Epithelial cell of prostate (primary cell): ENCODE results near the gene ACTG2.
"Not testable (repeated sequence)": the region's sequence is repeated elsewhere in the genome, so short reads cannot be mapped to it uniquely, and the experiment has no call there.

Experiments used
- DNase-seq: peaks from one replicate; pipeline ENCODE4 v3.0.0-alpha.2; 2011; ENCODE audit warnings: low read depth, low spot score
- H3K27ac ChIP-seq: fragments of 450-650 bp; 2 replicates; pipeline ENCODE4 v1.5.1; 2017; ENCODE audit warnings: mild to moderate bottlenecking

ACTG2 gene

GRCh38 chr2:73931531-73932500 is 39.0 kb downstream of the ACTG2 start:
- DNase-seq = no peak
- peak overlapping the region; percentile 94 for H3K27ac ChIP-seq

GRCh38 chr2:73933194-73933593 is 40.4 kb downstream of the ACTG2 start:
- DNase-seq = no peak
- H3K27ac ChIP-seq = no peak overlapping the region

GRCh38 chr2:73935641-73936040 is 42.8 kb downstream of the ACTG2 start:
- H3K27ac ChIP-seq = peak overlapping the region; percentile 5
- DNase-seq = no peak

GRCh38 chr2:73937103-73937885 is 44.5 kb downstream of the ACTG2 start:
- H3K27ac ChIP-seq = peak overlapping the region; percentile 86
- no peak for DNase-seq

GRCh38 chr2:73937899-73938298 is 45.1 kb downstream of the ACTG2 start:
- H3K27ac ChIP-seq = peak overlapping the region; percentile 86
- no peak for DNase-seq

- H3K27ac ChIP-seq = peak overlapping the region; percentile 86
- no peak for DNase-seq
These were observed 46.0 kb downstream of the ACTG2 start for GRCh38 chr2:73938718-73939352.

- peak overlapping the region; percentile 86 for H3K27ac ChIP-seq
- DNase-seq = peak; percentile 90
These were observed 46.6 kb downstream of the ACTG2 start for GRCh38 chr2:73939419-73939818.

GRCh38 chr2:73940066-73940465 is 47.3 kb downstream of the ACTG2 start:
- not testable (repeated sequence) for DNase-seq
- peak overlapping the region; percentile 86 for H3K27ac ChIP-seq

- DNase-seq = no peak
- H3K27ac ChIP-seq = no peak overlapping the region
These were observed 49.9 kb downstream of the ACTG2 start for GRCh38 chr2:73942664-73943063.

GRCh38 chr2:73944714-73945113 is 51.9 kb downstream of the ACTG2 start:
- no peak for DNase-seq
- no peak overlapping the region for H3K27ac ChIP-seq

- no peak overlapping the region for H3K27ac ChIP-seq
- DNase-seq = no peak
These were observed 53.4 kb downstream of the ACTG2 start for GRCh38 chr2:73946215-73946614.

- H3K27ac ChIP-seq = no peak overlapping the region
- DNase-seq = no peak
These were observed 53.9 kb downstream of the ACTG2 start for GRCh38 chr2:73946666-73947065.

GRCh38 chr2:73947412-73948018 is 54.7 kb downstream of the ACTG2 start:
- DNase-seq = no peak
- no peak overlapping the region for H3K27ac ChIP-seq

GRCh38 chr2:73949802-73950201 is 57.0 kb downstream of the ACTG2 start:
- H3K27ac ChIP-seq = no peak overlapping the region
- no peak for DNase-seq

GRCh38 chr2:73952499-73953446 is 60.0 kb downstream of the ACTG2 start:
- no peak overlapping the region for H3K27ac ChIP-seq
- DNase-seq = no peak

- H3K27ac ChIP-seq = no peak overlapping the region
- no peak for DNase-seq
These were observed 63.5 kb downstream of the ACTG2 start for GRCh38 chr2:73956218-73956865.

- DNase-seq = no peak
- no peak overlapping the region for H3K27ac ChIP-seq
These were observed 68.5 kb downstream of the ACTG2 start for GRCh38 chr2:73961274-73961673.

- no peak for DNase-seq
- no peak overlapping the region for H3K27ac ChIP-seq
These were observed 69.2 kb downstream of the ACTG2 start for GRCh38 chr2:73961823-73962615.
